ENCODE results near the gene PSMD1. TPM values are rescaled to one million over a fixed set of nuclear protein-coding genes. Genes with fewer than 3 reads are reported as not detected.

PSMD1 gene
- 72.2 TPM for total RNA-seq

DNA sequence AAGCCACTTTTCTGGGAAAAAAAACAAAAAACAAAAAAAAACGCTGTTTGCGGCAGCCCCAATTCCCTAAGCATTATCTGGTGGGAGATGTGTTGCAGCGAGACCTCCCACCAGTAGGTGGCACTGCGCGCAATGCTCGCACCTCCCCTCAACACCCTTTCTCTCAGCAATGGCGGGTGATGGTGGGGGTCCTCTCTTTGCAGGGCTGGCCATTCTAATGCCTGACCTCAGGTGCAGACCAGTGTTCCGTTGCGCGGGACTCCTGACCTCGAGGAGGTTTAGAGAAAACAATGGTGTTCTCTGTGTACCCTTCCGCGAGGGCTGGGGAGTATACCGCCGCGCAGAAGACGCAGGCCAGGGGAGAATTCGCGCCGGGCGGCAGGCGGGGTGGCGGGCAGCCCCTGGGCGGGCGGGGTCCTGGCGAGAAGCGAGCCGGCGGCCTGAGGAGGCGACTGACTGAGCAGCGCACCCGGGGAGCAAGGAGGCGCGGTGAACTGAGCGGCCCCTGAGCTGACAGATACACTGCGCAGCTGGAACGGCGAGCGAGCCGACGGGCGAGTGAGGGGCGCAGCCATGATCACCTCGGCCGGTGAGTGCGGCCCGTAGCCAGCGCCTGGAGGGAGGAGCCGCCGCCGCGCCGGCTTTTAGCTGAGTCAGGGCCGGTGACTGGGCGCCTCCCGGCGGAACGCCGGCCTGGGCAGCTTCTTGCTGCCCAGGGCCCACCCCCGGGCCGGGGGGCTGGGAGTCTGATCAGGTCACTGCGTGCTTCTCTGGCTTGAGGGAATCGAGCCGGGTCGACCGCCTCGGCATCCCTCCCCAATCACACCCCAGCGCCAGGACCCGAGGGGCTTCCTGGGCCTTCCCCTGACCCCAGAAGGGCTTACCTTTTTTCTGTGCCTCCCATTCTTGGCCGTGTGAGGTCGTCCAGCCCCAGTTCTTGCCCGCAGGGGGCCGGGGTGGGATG is at the start of gene PSMD1:
TSS of gene PSMD1 (plus strand) at position 415 of the 964 bp plus-strand sequence. CDS start at position 574, 159 bp downstream.

GRCh38 chr2:231037202-231037730 is 19.4 kb upstream of the PSMD1 start, which contains the start of gene C2orf72:
Gene C2orf72, plus strand, starts transcription at chr2:231037523. Its CDS starts 43 bp downstream, at chr2:231037566.

GRCh38 chr2:231124838-231125568 is 68.3 kb downstream of the PSMD1 start, which contains the start of gene HTR2B:
Gene HTR2B, minus strand, starts transcription at chr2:231125042. Its CDS starts 1,278 bp downstream, at chr2:231123764.

DNA sequence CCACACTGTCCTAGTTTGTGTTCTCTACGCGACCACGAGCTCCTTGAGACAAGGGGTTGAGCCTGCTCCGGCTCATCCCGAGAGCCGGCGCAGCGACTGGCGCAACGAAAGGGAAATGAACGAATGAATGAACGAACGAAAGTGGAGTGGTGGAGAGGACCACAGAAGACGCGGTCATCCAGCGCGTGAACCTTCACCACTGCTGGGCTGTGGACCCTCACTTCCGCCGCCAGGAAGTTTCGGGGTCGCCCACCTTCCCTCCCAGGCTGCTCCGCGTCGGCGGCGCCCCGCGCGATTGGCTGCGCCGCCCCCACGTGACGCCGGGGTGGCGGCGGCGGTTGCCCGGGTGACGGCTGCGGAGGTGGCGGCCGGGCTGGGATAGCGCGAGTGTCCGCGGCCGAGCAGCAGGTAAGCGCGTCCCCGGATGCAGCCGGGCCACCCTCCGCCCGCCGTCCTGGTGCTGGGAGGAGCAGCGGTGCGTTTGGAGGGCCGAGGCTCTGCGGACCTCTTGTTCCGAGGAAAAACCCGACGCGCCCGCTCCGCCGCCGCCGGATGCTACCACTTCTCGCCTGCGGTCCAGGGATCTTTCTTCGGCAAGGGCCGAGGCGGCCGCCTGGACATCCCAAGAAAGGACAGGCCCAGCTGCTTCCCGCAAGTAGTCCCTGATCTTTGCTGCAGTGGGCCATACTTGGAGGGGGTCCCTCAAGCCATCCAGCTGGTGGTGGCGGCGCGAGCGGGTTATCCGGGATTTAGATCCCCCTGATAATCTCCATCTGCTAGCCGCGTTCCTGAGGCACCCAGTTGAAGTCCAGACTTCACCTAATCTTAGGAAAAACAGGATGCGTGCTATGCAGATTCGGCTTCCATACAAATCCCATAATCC is 141.9 kb downstream of the PSMD1 start, which contains the start of gene ARMC9:
TSS of gene ARMC9 (plus strand) at position 341 of the 883 bp plus-strand sequence. CDS start 7,608 bp downstream, outside the sequence.

Small RNA genes lying within 50 kb of the gene (small RNA-seq; reads per million reads assigned to genes)
- gene RNU1-93P (ENCODE audit: low replicate concordance): not detected

Other genes starting within 250 kb of the PSMD1 start
- 468 TPM for gene ITM2C, start 191.9 kb upstream of the PSMD1 start, total RNA-seq
- gene GPR55, start 131.6 kb upstream of the PSMD1 start, total RNA-seq: 0.18 TPM
- gene SPATA3, start 60.7 kb upstream of the PSMD1 start, total RNA-seq: not detected
- gene C2orf72, start 19.3 kb upstream of the PSMD1 start, total RNA-seq: 3.0 TPM
- gene HTR2B, start 68.2 kb downstream of the PSMD1 start, total RNA-seq: 16.9 TPM
- 28.2 TPM for gene ARMC9, start 141.8 kb downstream of the PSMD1 start, total RNA-seq